Measurements from ENCODE around the gene SUSD4. TPM values are rescaled to one million over a fixed set of nuclear protein-coding genes. Genes with fewer than 3 reads are reported as not detected.
A peak's percentile ranks its signal among the peaks of the same experiment; 100 is the strongest.

Gene SUSD4
- total RNA-seq, 2 donors from 2014 or later: 0.58 to 0.92 TPM

GRCh38 chr1:223345720-223346119 lies 18.3 kb downstream of the SUSD4 start:
- Histone ChIP-seq H3K4me1 (ENCODE audit: control insufficient read depth, insufficient read depth, low read length) (no peaks in the 10 kb centered on the region), H3K27ac (ENCODE audit: low read depth, low read length) (no peak overlapping the region), H3K4me3 (ENCODE audit: low read length) (no peak overlapping the region), H3K9me3 (ENCODE audit: control insufficient read depth, low read length) (no peaks in the 10 kb centered on the region), H3K36me3 (ENCODE audit: control insufficient read depth, insufficient read depth, low read length) (no peaks in the 10 kb centered on the region), H3K9ac (ENCODE audit: extremely low read depth, low read length, poor library complexity, severe bottlenecking) (no peak overlapping the region), H3K27me3 (ENCODE audit: control insufficient read depth, insufficient read depth, low read length, poor library complexity, severe bottlenecking) (no peaks in the 10 kb centered on the region)
- no peaks in the 10 kb centered on the region for H3K36me3 Mint-ChIP-seq (ENCODE audit: low read depth)
- no peaks in the 10 kb centered on the region for H3K27me3 Mint-ChIP-seq (ENCODE audit: insufficient read depth)
- 79 to 94% methylated on average over 3 to 4 of the region's 4 CpGs for WGBS, 2 experiments (ENCODE audit: insufficient coverage in 1 of 2, insufficient read length in 1 of 2)
- no peak overlapping the region for H3K4me3 Mint-ChIP-seq
- peaks cover 3% of the 10 kb centered on the region for H3K4me1 Mint-ChIP-seq
- no peak overlapping the region for H3K27ac Mint-ChIP-seq
- TF ChIP-seq CTCF (conservative IDR thresholded peaks at IDR 0.05): peak; percentile 70
- DNase-seq: peak; percentile 77
- no peaks in the 10 kb centered on the region for H3K9me3 Mint-ChIP-seq

- H3K27me3 ChIP-seq (ENCODE audit: control insufficient read depth, insufficient read depth, low read length, poor library complexity, severe bottlenecking): no peaks in the 10 kb centered on the region
- peaks cover 7% of the 10 kb centered on the region for H3K4me1 ChIP-seq (ENCODE audit: control insufficient read depth, insufficient read depth, low read length)
- no peak overlapping the region for H3K9ac ChIP-seq (ENCODE audit: extremely low read depth, low read length, poor library complexity, severe bottlenecking)
- H3K27ac Mint-ChIP-seq: no peak overlapping the region
- WGBS, 2 experiments (ENCODE audit: insufficient coverage in 1 of 2, insufficient read length in 1 of 2): 92 to 94% methylated on average over 6 of the region's 6 CpGs
- H3K36me3 ChIP-seq (ENCODE audit: control insufficient read depth, insufficient read depth, low read length): no peaks in the 10 kb centered on the region
- no peaks in the 10 kb centered on the region for H3K36me3 Mint-ChIP-seq (ENCODE audit: low read depth)
- H3K4me3 ChIP-seq (ENCODE audit: low read length): no peak overlapping the region
- H3K9me3 ChIP-seq (ENCODE audit: control insufficient read depth, low read length): no peaks in the 10 kb centered on the region
- peaks cover 15% of the 10 kb centered on the region for H3K4me1 Mint-ChIP-seq
- TF ChIP-seq CTCF (conservative IDR thresholded peaks at IDR 0.05): no peak
- H3K9me3 Mint-ChIP-seq: no peaks in the 10 kb centered on the region
- H3K27ac ChIP-seq (ENCODE audit: low read depth, low read length): no peak overlapping the region
- H3K27me3 Mint-ChIP-seq (ENCODE audit: insufficient read depth): no peaks in the 10 kb centered on the region
- H3K4me3 Mint-ChIP-seq: no peak overlapping the region
- DNase-seq: no peak
These were observed 19.5 kb downstream of the SUSD4 start for GRCh38 chr1:223344491-223344890.

- H3K4me3 ChIP-seq (ENCODE audit: low read length): no peak overlapping the region
- H3K9me3 ChIP-seq (ENCODE audit: control insufficient read depth, low read length): no peaks in the 10 kb centered on the region
- TF ChIP-seq CTCF (conservative IDR thresholded peaks at IDR 0.05): no peak
- Mint-ChIP-seq H3K27ac (no peak overlapping the region), H3K36me3 (ENCODE audit: low read depth) (no peaks in the 10 kb centered on the region), H3K4me3 (no peak overlapping the region), H3K9me3 (no peaks in the 10 kb centered on the region), H3K4me1 (peaks cover 23% of the 10 kb centered on the region), H3K27me3 (ENCODE audit: insufficient read depth) (no peaks in the 10 kb centered on the region)
- DNase-seq: no peak
- no peaks in the 10 kb centered on the region for H3K36me3 ChIP-seq (ENCODE audit: control insufficient read depth, insufficient read depth, low read length)
- H3K27ac ChIP-seq (ENCODE audit: low read depth, low read length): no peak overlapping the region
- peaks cover 7% of the 10 kb centered on the region for H3K4me1 ChIP-seq (ENCODE audit: control insufficient read depth, insufficient read depth, low read length)
- 82 to 90% methylated on average over 3 of the region's 3 CpGs for WGBS, 2 experiments (ENCODE audit: insufficient coverage in 1 of 2, insufficient read length in 1 of 2)
- no peaks in the 10 kb centered on the region for H3K27me3 ChIP-seq (ENCODE audit: control insufficient read depth, insufficient read depth, low read length, poor library complexity, severe bottlenecking)
- no peak overlapping the region for H3K9ac ChIP-seq (ENCODE audit: extremely low read depth, low read length, poor library complexity, severe bottlenecking)
These were observed 20.3 kb downstream of the SUSD4 start for GRCh38 chr1:223343692-223344091.
